ACHN (cell line): ENCODE measurements around the gene IFI6.

Experiments used
- DNase-seq: peaks from one replicate; pipeline ENCODE4 v3.0.0-alpha.2; 2015
- in situ Hi-C: cut with HindIII; loops from 2 replicates; pipeline ENCODE4 v1.10.0; 2017; ENCODE audit warnings: low sequenced_read_pairs, low pct_ligation_motif_present, low pct_unique_long_range_greater_than_20kb

Gene IFI6

DNA sequence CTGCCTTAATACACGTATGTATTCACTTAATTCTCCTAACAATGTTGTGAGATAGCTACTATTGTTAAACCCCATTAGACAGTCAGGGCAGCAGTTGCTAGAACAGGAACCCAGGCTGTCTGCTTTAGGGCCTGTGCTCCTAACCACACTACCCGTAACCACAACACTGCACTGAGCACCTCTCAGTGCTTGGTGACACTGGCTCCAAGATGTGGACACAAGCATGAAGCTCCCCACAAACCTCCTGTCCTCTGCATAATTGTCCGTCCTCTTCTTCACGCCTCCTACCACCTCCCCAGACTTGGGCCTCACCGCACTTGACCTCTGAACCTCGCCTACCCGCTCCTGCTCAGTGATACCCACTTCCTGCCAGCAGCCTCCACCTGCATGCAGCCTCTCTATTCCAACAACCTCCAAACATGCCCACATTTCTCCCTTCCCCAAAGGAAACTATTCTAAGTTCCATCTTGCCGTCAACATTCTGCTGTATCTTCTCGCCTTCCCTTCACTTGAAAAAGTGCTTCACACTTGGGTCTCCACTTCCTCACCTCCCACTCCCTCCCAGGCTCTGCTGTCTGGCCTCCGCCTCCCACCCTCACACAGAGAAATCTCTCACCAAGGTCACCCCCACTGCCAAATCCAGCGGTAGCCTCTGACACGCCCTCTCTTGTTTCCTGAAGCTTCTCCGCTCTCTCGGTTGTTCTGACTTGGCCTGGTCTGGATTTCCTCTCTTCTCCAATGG is 53.5 kb downstream of the IFI6 start:
- in situ Hi-C loops: no loop called here

GRCh38 chr1:27617420-27617819 is 54.6 kb downstream of the IFI6 start:
- in situ Hi-C loops: no loop called here
- DNase-seq: no peak

More for the DNA sequence above, 53.5 kb downstream of the IFI6 start:
- no peak for DNase-seq

- in situ Hi-C loops: no loop called here
- no peak for DNase-seq
Measured at GRCh38 chr1:27616441-27616840, 55.6 kb downstream of the IFI6 start.
